ENCODE data around the gene MBNL1.

Gene MBNL1

GRCh38 chr3:152355744-152356665 lies 87.3 kb downstream of the MBNL1 start:
- FAIRE-seq (no peak), DNase-seq (ENCODE audit: insufficient read length, low spot score) (no peak)
- no peak for TF ChIP-seq CTCF (IDR thresholded peaks at IDR 0.05; ENCODE audit: insufficient read depth, missing control alignments)

- DNase-seq (ENCODE audit: insufficient read length, low spot score) = no peak
- FAIRE-seq = no peak
- no peak for TF ChIP-seq CTCF (IDR thresholded peaks at IDR 0.05; ENCODE audit: insufficient read depth, missing control alignments)
Observed at GRCh38 chr3:152356870-152357276, 88.1 kb downstream of the MBNL1 start.

- no peak for TF ChIP-seq CTCF (IDR thresholded peaks at IDR 0.05; ENCODE audit: insufficient read depth, missing control alignments)
- no peak for DNase-seq (ENCODE audit: insufficient read length, low spot score)
- no peak for FAIRE-seq
Observed at GRCh38 chr3:152357587-152357986, 88.9 kb downstream of the MBNL1 start.

GRCh38 chr3:152359385-152360248 lies 90.9 kb downstream of the MBNL1 start:
- DNase-seq (ENCODE audit: insufficient read length, low spot score) = no peak
- no peak for FAIRE-seq

GRCh38 chr3:152360302-152360701 lies 91.6 kb downstream of the MBNL1 start:
- no peak for DNase-seq (ENCODE audit: insufficient read length, low spot score)
- FAIRE-seq = no peak
- TF ChIP-seq CTCF (IDR thresholded peaks at IDR 0.05; ENCODE audit: insufficient read depth, missing control alignments) = no peak

More at GRCh38 chr3:152359385-152360248, 90.9 kb downstream of the MBNL1 start:
- TF ChIP-seq CTCF (IDR thresholded peaks at IDR 0.05; ENCODE audit: insufficient read depth, missing control alignments) = no peak

- FAIRE-seq (no peak), DNase-seq (ENCODE audit: insufficient read length, low spot score) (no peak)
- no peak for TF ChIP-seq CTCF (IDR thresholded peaks at IDR 0.05; ENCODE audit: insufficient read depth, missing control alignments)
Observed at GRCh38 chr3:152360966-152361365, 92.2 kb downstream of the MBNL1 start.
